Activated CD8-positive, alpha-beta memory T cell treated with anti-CD3 and anti-CD28 coated beads, Interleukin-2, amount 50 U/mL, for 24 hours (primary cell): ENCODE measurements around the gene SDK1.

Source experiments
- DNase-seq: peaks from one replicate; pipeline ENCODE4 v3.0.0-alpha.2; 2020; ENCODE audit errors: extremely low read depth

The SDK1 gene

DNA sequence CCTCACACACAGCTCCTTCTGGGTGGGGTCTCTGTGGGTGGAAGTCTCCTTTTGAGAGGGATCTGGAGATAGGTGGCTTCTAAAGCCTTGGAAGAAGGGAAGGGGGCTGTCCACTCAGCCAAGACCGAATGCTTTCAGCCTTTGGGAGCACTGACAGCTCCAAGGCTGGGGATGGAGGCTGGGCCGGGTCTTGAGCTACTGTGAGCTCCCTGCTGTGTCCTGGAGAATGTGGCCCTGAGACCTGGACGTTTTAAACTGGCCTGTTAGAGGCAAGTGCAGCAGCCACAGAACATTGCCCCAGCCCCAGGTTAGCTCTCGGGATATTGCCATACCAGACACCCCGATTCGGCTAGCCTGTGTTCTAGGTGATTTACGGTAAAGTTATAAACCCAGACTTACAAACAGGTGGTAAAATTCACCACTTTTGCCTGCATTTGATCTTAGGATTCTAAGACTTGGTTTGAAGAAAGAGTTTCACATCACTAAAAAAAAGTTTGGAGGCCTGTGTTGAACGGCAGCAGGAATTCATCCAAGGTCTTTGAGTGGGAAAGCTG, 832.5 kb downstream of the SDK1 start:
- no peak for DNase-seq

DNA sequence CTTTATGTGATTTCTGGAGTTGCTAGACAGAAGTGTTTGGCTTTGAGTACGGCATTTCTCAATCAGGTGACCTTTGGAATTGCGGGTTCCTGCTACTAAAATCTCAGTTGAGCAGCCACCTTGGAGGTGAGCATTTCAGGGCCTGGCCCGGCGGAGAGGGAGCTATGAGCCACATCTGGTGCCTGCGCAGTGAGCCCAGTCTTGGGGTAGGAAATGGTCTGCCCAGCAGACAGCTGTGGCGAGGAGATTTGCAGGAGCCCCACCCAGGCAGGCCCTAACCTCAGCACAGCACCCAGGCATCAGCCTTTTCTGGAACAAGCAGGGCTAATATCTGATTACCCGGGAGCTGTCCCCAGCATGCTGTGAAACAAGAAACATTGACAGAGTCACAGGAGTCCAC, 833.2 kb downstream of the SDK1 start:
- no peak for DNase-seq

DNA sequence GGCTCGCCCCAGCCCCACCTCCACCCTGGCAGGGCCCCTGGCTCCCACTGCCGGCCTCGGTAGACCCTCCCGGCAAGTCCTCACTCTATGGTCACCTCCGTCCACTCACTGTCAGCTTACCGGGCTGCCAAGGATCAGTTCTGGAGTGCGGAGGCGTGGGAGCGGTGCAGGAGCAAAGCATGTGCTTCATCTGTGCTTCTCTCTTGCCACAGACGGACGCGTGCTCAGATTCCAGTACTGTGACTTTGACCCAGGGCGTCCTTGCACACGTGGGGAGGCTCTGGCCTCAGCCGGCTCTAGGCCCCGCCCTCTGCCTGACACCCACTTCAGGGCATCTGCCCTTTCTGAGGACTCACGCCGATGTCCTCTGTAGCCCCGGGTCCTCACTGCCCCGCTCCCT, 833.6 kb downstream of the SDK1 start:
- DNase-seq: no peak

DNA sequence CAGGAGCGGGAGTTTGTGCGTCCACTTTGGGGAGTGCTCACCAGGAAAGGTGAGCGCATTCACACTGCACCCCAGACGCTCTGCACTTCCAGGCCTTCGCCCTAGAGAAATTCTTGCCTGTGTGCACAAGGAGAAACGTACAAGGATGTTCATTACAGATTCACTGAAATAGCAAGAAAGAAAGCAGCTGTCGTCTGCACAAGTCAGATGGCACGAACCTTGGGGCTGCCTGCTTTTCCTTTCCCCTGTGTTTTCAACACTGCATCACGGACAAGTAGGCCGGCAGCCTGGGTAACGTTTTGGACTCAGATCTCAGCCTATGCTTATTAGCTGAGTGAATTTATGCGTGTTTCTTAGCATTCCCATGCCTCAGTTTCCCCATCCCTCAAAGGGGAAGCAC, 834.2 kb downstream of the SDK1 start:
- no peak for DNase-seq

DNA sequence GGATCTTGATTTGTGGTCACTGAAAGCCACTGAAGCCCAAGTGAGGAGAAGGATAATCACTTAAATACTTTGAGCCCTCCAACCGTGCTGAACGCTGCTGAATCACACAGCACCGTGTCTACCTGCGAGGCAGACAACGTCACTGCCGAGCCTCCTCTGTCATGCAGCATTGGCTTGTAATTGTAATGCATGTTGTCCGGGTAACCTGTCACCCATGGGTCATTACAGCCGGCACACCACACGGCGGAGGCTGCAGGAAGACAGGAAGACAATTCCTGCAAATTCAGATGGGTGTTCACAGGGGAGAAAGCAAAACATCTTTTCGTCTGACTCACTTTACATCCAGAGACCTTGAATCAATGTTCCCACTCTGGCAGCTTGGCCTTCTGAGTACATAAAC, 835.0 kb downstream of the SDK1 start:
- no peak for DNase-seq

DNA sequence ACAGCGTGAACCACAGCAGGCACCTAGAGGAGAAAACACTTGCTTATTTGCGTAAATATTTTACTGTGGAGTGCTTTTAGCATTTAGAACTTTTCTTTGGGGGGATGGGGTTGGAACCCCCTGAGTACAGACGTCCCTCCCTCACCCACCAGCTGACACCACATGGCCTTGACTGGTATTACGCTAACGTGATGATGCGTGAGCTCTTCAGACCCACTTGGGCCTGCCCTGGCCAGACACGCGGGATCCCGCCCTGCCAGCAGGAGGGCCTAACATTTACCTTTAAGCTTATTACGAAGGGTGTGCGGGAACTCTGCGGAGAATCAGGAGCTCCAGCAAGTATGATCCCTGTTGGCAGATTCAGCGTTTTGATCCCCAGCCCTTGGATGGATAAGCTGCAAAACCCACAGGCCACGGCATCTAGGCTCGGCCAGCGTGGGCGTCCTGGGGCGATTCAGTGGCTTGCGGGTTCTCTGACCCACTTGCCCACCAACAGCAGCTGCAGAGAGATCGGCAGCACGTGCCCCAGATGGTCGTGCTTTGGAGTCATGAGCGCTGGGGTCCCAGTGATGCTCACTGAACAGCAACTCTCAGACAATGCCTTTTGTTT, 835.6 kb downstream of the SDK1 start:
- DNase-seq: no peak

DNA sequence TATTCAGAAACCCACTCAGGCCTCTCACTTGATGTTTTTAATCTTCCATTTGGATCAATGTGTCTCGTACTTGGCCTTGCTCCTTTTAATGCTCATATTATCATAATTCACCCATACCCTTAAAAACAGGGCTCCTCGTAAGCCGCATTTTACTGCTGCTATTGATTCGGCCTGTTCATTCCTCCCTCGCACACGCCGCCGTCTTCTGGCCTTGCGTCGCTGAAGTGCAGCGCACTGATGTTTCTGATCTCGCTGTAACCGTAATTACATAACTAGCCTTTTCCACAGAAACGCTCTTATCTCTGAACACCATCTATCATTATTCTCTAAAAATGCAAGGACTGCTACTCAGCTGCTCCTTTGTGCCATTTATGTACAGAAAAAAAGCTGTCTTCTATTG, 836.5 kb downstream of the SDK1 start:
- DNase-seq: no peak

DNA sequence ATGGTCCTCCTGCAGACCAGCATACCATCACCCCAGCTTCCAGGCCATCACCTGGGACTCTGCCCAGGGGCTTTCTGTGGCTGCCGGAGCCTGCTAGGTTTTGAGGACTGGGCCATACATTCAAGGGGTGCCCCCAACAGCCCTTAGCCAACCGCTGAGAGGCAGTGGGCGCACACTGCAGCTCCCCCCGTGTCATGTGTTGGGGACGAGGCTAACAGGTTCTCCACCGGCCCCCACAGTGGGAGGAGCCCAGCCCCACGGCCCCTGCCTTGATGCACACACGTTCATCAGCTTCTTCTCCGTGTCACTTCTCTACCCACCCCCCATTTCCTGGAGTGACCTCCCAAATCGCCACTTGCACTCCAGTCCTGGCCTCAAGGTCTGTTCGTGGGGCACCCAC, 837.8 kb downstream of the SDK1 start:
- DNase-seq: no peak

DNA sequence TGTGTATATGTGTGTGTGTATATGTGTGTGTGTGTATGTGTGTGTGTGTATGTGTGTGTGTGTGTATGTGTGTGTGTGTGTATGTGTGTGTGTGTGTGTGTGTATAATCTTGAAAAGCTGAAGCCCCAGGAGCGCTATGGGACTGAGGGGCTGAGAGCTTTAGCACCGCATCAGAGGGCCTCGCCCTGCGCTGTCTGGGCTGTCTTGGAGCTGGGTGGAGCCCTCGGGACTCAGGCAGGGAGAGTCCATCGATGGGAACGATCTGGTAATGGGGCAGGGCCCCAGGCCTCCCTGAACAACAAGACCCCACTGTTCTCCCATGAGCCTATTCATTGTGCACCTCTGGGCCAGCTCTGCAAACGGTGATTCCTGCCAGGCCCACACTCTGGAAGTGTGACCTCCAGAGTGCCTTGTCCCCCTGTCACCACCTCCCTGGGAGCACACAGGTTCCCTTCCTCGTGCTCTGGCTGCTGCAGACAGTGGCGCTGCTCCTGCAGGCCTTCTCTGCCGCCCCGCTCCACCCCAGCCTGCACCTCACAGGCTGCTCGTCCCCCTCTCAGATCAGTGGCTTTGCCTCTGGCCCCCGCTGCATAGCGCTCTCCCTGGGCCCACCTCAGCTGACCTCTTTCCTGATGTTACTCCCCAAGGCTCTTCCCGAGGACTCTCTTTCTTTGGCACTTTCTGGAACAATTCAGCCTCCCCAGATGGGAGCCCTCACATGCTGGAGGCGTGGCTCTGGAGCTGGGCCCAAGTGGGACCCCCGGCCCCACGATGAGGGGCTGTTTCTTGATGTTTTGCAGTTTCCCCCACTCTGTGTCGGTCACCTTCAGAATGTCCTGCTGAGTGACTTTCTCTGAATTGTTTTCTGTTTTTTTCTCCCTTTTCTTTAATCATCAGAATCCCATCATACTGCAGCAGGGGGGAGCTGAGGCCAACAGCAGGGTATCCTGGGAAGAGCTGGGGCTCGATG, 838.9 kb downstream of the SDK1 start:
- no peak for DNase-seq

DNA sequence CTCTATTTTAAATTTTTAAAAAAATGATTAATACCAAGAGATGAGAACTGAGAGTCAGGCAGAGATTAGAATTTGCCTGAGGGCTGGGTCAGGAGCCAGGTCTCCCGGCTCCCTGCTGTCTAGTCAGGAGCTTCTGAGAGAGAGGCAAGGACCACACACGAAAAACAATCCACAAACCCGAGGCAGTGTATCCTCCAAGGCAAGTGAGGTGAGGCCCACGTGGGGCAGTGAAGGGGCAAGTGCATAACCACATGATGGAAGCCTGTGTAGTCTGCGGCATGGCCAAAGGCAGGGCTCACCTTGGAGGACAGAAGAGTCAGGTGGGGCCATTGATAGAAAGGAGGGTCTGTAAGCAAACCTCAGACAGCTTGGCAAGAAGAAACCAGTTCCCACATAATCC, 839.9 kb downstream of the SDK1 start:
- no peak for DNase-seq

DNA sequence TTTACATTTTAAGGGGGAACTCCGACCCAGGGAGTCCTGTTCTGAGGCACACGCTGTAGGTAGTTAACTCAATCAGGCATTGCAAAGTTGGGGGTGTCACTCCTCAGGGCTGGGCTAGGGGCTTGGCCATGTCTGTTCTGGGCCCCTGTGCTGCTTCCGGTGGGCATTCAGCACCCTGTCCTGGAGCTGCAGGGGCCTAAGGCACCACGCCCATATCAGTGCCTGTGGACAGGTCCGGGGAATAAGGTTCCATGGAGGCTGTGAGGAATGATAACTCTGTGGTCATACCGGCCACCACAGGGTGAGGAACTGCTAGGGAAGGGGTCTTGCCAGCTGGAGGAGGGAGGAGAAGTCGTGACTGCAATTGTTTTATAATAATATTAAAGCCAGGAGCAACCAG, 842.0 kb downstream of the SDK1 start:
- no peak for DNase-seq

DNA sequence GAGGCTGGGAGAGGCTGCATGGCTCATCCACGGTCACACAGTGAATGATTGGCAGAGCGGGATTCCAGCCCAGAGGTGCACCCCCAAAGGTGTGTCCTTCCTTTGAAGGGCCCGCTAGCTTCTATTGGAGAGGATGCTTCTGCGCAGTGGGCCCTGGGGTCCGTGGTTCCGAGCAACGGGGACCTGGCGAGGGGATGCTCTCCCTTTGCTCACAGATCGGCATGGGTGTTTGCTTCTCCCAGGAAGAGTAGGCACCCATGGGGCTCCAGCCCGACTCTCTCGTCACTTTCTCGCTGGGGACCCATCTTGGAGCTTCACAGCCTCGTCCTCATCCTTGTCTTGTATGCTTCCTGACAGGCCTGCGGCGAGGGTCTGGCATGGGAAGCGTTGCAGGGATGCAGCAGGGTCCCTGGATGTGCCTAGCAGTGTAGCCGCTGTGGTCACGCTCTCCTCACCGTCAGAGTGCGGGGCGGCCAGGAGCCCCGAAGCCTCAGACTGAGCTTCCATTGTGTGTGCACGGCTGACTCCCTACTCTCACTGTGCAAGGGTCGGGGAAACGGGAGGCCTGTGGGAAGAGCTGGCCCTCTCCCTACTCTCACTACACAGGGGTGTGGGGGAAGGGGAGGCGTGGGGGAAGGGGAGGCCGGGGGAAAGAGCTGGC, 842.6 kb downstream of the SDK1 start:
- DNase-seq: no peak

DNA sequence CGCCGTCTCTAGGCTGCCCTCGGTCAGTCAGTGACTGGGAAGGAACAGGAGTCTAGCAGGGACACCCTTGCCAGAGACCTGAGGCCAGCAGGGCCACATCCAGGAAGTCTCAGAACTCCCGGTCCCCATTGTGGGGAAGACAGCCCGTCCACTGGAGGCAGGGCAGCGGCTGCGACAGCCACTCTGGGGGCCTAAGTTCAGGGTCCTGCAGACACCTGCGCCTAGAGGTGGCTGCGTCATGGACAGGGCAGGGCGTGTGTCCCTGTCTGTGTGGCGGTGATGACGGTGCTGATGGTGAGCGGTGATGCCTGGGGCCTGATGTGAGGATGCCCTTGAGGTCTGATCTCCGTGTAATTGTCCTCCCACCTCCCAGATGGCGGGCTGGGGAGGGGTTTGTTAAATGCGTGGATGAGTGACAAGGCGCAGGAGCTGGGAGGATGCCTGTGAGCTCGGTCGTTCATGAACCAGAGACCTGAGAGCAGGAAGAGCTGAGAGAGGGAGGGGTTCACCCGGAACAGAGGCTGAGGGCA, 843.2 kb downstream of the SDK1 start:
- no peak for DNase-seq

DNA sequence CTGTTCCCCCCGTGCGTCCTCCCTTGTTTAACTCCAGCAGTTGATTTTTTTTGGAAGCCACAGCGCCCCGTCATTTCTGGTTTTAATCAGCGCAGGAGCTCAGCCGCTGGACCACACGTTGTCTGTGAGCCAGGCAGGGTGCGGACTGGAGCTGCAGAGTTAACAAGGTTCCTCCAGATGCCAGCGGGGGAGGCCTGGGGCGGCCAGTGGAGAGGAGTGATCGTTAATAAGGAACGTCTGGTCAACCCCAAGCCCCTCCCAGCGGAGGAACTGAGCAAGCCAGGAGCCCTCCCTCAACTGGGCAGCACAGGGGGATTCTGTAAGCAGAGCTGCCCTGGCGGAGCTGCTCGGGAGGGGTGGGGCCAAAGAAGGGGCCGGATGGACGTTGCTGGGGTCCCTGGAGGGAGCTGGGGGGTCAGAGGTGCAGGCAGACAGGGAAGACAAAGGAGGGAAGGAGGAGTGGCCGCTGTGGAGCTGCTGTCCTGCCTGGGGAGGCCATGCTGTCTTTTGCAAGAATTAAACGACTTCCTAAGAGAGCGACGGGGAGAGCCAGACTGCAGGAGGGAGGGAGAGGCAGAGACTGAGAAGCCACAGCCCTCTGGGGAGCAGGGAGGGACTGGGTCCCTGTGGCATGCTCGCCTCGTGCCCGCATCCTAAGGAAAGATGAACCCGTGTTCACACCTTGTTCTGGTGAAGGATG, 843.9 kb downstream of the SDK1 start:
- DNase-seq: no peak

DNA sequence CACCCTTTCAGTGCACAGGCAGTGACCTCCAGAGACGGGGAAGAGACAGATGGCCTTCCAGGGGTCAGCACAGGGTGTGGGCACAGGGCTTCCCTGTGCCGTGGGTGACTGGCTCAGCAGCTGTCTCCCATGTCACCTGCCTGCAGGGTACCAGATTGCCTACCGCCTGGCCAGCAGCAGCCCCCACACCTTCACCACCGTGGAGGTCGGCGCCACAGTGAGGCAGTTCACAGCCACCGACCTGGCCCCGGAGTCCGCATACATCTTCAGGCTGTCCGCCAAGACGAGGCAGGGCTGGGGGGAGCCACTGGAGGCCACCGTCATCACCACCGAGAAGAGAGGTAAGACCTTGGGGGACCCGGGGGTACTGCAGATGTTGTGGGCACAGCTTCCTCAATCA, 844.5 kb downstream of the SDK1 start:
- no peak for DNase-seq

DNA sequence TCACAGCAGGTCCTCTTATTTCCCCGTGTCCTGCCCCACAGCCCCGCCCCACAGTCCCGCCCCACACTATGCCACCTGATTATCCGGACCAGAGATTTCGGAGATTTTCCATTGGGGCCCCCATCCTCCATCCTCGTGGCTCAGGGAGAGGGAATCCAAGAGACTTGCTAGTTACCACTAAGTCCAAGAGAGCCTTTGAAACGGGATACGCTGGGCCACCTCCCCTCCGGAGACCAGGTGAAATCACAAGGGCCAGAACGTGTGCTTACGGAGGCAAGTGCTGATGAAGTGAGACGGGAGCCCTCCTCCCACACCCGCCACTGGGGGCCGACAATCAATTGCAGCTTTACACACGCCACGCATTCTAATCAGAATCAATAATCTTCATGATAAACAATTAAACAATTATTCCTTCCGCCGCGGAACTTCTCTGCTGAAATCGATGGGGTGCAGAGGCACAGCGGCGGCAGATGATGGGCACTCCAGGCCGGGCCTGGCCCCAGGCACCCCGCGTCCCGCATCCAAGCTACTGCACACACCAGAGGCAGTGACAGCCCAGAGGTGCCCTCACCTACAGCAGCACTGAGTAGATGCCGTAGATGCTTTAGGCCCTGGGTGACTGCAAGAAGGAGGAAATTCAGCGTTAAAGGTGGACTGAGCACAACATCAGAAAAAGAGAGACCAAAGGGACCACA, 847.0 kb downstream of the SDK1 start:
- no peak for DNase-seq

DNA sequence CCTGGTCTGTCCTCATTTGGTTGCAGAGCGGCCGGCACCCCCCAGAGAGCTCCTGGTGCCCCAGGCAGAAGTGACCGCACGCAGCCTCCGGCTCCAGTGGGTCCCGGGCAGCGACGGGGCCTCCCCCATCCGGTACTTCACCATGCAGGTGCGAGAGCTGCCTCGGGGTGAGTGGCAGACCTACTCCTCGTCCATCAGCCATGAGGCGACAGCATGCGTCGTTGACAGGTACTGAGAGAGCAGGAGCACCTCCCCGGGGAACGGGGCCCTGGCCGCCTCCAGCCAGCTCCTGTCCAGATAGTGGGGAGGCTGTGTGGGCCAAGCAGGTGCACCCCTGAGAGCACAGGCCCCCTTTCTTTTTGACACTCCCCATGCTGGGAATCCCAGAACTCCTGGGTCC, 848.2 kb downstream of the SDK1 start:
- DNase-seq: no peak

DNA sequence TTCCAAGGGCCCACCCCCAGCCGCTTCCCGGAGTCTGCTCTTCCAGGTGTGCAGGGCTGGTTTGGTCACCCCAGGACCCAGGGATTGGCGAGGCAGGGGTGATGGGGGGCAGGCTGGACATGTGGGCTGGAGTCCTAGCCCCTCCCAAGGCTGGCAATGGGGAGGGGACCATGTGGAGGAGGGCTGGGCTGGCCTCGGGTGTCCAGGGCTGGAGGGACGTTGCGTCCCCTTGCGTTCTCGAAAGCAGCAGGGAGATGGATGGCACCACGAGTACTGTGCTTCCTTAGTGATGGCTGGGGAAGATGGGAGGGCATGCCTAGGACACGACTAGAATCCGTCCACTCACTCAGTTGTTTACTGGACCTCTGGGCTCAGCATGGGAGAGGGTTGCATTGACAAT, 848.6 kb downstream of the SDK1 start:
- no peak for DNase-seq

DNA sequence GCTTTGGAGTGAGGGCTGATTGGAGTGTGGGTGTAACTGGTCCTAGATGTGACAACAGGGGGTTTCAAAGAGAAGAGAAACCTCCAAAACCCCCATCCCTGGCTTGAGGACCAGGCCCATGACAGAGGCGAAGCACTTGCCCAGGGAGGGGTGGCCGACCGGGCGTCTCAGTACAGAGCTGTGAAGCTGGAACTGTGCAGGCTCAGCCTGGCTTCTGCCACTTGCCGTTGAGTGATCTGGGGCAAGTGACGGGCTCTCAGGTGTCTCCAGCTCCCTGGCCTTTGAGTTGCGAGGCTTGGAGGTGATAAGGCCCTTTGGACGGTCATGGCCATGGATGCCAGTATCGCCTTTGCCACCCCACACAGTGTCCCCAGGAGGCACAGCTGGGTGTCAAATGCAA, 849.7 kb downstream of the SDK1 start:
- DNase-seq: no peak

DNA sequence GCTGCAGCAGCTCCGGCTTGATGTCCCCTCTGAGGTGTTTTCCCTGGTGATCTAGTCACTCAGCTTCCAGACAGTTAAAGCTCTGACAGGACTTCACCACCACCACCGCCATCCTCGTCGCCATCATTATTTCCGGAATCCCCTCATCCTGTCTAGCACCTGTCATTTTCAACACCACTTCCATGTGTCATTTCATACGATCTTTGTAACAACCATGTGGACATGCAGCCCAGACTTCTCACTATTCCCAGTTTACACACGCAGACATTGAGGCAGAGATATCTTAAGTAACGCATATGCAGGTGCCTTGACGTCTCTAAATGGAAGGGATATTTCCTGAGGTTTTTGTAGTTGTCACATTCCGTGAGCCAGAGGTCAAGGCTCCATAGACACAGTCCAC, 850.5 kb downstream of the SDK1 start:
- no peak for DNase-seq

DNA sequence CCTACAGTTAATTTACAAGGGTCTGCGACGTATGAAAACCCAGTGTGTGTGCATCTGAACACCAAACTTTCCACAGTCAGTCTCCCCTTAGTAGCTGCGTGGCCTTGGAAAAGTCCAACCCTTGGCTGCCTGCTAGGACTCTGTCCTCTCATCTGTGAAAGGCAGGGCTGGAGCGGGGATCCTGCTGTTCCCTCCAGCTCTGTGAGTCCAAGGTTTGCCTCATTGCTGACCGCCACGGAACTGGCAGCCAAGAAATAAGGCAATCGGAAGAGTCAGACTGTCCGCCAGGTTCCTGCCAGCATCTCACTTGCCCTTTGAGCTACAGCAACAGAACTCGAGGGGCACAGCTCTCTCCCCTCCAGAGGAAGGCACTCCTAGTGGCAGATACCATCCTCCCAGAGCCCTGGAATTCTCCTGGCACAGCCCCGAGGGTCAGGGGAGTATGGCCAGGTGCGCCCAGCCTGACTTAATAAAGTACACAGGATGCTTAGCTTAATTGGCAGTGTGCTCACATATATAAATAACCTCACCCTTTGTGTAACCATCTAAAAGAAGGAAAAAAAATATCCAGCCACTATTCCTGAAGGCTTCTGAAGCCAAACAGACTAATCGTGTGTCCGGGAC, 851.0 kb downstream of the SDK1 start:
- DNase-seq: no peak
